GM18519 (cell line): ENCODE measurements around the gene LCORL.
"Not testable (repeated sequence)": the region's sequence is repeated elsewhere in the genome, so short reads cannot be mapped to it uniquely, and the experiment has no call there.

ENCODE experiments used
- ATAC-seq: cut with Tn5 transposase; IDR thresholded peaks from one replicate; pipeline ENCODE4 v1.9.1; 2021; ENCODE audit warnings: mild to moderate bottlenecking, moderate library complexity; ENCODE audit not compliant: unreplicated experiment, low FRiP score

LCORL gene

GRCh38 chr4:18021720-18022571 lies at the start of gene LCORL:
Gene LCORL (minus strand): TSS chr4:18021755. CDS start chr4:18021751, 4 bp downstream.
- peak; percentile 77 for ATAC-seq

GRCh38 chr4:18069810-18070209 lies 48.3 kb upstream of the LCORL start:
- no peak for ATAC-seq

- no peak for ATAC-seq
These were observed 45.5 kb upstream of the LCORL start for GRCh38 chr4:18067031-18067430.

GRCh38 chr4:18063079-18063478 lies 41.5 kb upstream of the LCORL start:
- no peak for ATAC-seq

- peak; percentile 78 for ATAC-seq
These were observed 36.4 kb upstream of the LCORL start for GRCh38 chr4:18057821-18058533.

- no peak for ATAC-seq
These were observed 34.5 kb upstream of the LCORL start for GRCh38 chr4:18056030-18056429.

GRCh38 chr4:18052158-18052557 lies 30.6 kb upstream of the LCORL start:
- ATAC-seq = no peak

- ATAC-seq = no peak
These were observed 29.7 kb upstream of the LCORL start for GRCh38 chr4:18051281-18051680.

GRCh38 chr4:18050448-18050847 lies 28.9 kb upstream of the LCORL start:
- no peak for ATAC-seq

GRCh38 chr4:18049446-18049845 lies 27.9 kb upstream of the LCORL start:
- ATAC-seq = no peak

- ATAC-seq = no peak
These were observed 21.2 kb upstream of the LCORL start for GRCh38 chr4:18042754-18043153.

GRCh38 chr4:18042012-18042411 lies 20.5 kb upstream of the LCORL start:
- no peak for ATAC-seq

GRCh38 chr4:18041114-18041513 lies 19.6 kb upstream of the LCORL start:
- no peak for ATAC-seq

GRCh38 chr4:18039113-18039512 lies 17.6 kb upstream of the LCORL start:
- no peak for ATAC-seq

GRCh38 chr4:18036369-18036768 lies 14.8 kb upstream of the LCORL start:
- not testable (repeated sequence) for ATAC-seq

- no peak for ATAC-seq
These were observed 12.5 kb upstream of the LCORL start for GRCh38 chr4:18034099-18034498.

- no peak for ATAC-seq
These were observed 11.8 kb upstream of the LCORL start for GRCh38 chr4:18033111-18034085.

GRCh38 chr4:18025288-18025687 lies 3.7 kb upstream of the LCORL start:
- no peak for ATAC-seq

- ATAC-seq = no peak
These were observed 1.1 kb upstream of the LCORL start for GRCh38 chr4:18022572-18023050.

GRCh38 chr4:18021470-18021719 lies 160 bp downstream of the LCORL start:
- ATAC-seq = no peak
